ENCODE results near the gene CHST15. TPM values are rescaled to one million over a fixed set of nuclear protein-coding genes. Genes with fewer than 3 reads are reported as not detected.

The CHST15 gene
- total RNA-seq, 1 experiment from 2014 or later, result 0.13 TPM

GRCh38 chr10:123991611-123992570 lies 101.5 kb downstream of the CHST15 start:
- peaks cover 16% of the 10 kb centered on the region for H3K4me1 ChIP-seq (replicated peaks)
- peaks cover 18% of the 10 kb centered on the region for H3K27me3 ChIP-seq (replicated peaks)
- no peaks in the 10 kb centered on the region for H3K9me3 ChIP-seq (replicated peaks)
- DNase-seq (ENCODE audit: low read depth in 1 of 2, low spot score in 2 of 2), result no peak
- no peaks in the 10 kb centered on the region for H3K36me3 ChIP-seq
- H3K4me3 ChIP-seq, result no peak overlapping the region
- H3K27ac ChIP-seq, result no peak overlapping the region

GRCh38 chr10:123990889-123991288 lies 102.5 kb downstream of the CHST15 start:
- Histone ChIP-seq H3K4me1 (replicated peaks) (peaks cover 16% of the 10 kb centered on the region), H3K27ac (no peak overlapping the region), H3K36me3 (no peaks in the 10 kb centered on the region), H3K9me3 (replicated peaks) (no peaks in the 10 kb centered on the region), H3K4me3 (no peak overlapping the region), H3K27me3 (replicated peaks) (peaks cover 18% of the 10 kb centered on the region)
- no peak for DNase-seq (ENCODE audit: low read depth in 1 of 2, low spot score in 2 of 2)

- H3K9me3 ChIP-seq (replicated peaks), result no peaks in the 10 kb centered on the region
- H3K4me3 ChIP-seq, result no peak overlapping the region
- peaks cover 18% of the 10 kb centered on the region for H3K27me3 ChIP-seq (replicated peaks)
- no peaks in the 10 kb centered on the region for H3K36me3 ChIP-seq
- H3K27ac ChIP-seq, result no peak overlapping the region
- no peaks in the 10 kb centered on the region for H3K4me1 ChIP-seq (replicated peaks)
- DNase-seq (ENCODE audit: low read depth in 1 of 2, low spot score in 2 of 2), result no peak
Measured at GRCh38 chr10:123988694-123989093, 104.7 kb downstream of the CHST15 start.

GRCh38 chr10:123986736-123987135 lies 106.7 kb downstream of the CHST15 start:
- no peak for DNase-seq (ENCODE audit: low read depth in 1 of 2, low spot score in 2 of 2)
- H3K27ac ChIP-seq, result no peak overlapping the region
- no peaks in the 10 kb centered on the region for H3K9me3 ChIP-seq (replicated peaks)
- no peaks in the 10 kb centered on the region for H3K4me1 ChIP-seq (replicated peaks)
- H3K27me3 ChIP-seq (replicated peaks), result peaks cover 11% of the 10 kb centered on the region
- no peak overlapping the region for H3K4me3 ChIP-seq
- no peaks in the 10 kb centered on the region for H3K36me3 ChIP-seq

GRCh38 chr10:123974406-123974805 lies 119.0 kb downstream of the CHST15 start:
- Histone ChIP-seq H3K27me3 (replicated peaks) (0 out of 2 replicates have a peak, but pooled peaks cover 2% of the 10 kb centered on the region), H3K4me1 (replicated peaks) (no peaks in the 10 kb centered on the region), H3K36me3 (no peaks in the 10 kb centered on the region), H3K27ac (no peak overlapping the region), H3K9me3 (replicated peaks) (no peaks in the 10 kb centered on the region; the same call in 1 of the 2 replicates), H3K4me3 (no peak overlapping the region)
- peak in 1 of 2 experiments; percentile 41 for DNase-seq (ENCODE audit: low read depth in 1 of 2, low spot score in 2 of 2)

- no peak overlapping the region for H3K4me3 ChIP-seq
- no peaks in the 10 kb centered on the region for H3K36me3 ChIP-seq
- peaks cover 8% of the 10 kb centered on the region for H3K27me3 ChIP-seq (replicated peaks)
- DNase-seq (ENCODE audit: low read depth in 1 of 2, low spot score in 2 of 2), result no peak
- H3K27ac ChIP-seq, result no peak overlapping the region
- no peaks in the 10 kb centered on the region; the same call in 1 of the 2 replicates for H3K9me3 ChIP-seq (replicated peaks)
- no peaks in the 10 kb centered on the region for H3K4me1 ChIP-seq (replicated peaks)
Measured at GRCh38 chr10:123972481-123973401, 120.7 kb downstream of the CHST15 start.

- H3K4me1 ChIP-seq (replicated peaks), result no peaks in the 10 kb centered on the region
- no peaks in the 10 kb centered on the region for H3K36me3 ChIP-seq
- peaks cover 9% of the 10 kb centered on the region for H3K27me3 ChIP-seq (replicated peaks)
- H3K9me3 ChIP-seq (replicated peaks), result no peaks in the 10 kb centered on the region; the same call in 1 of the 2 replicates
- H3K4me3 ChIP-seq, result no peak overlapping the region
- DNase-seq (ENCODE audit: low read depth in 1 of 2, low spot score in 2 of 2), result peak in 1 of 2 experiments; percentile 5
- H3K27ac ChIP-seq, result no peak overlapping the region
Measured at GRCh38 chr10:123970927-123971286, 122.5 kb downstream of the CHST15 start.

GRCh38 chr10:123970207-123970926 lies 123.0 kb downstream of the CHST15 start:
- H3K9me3 ChIP-seq (replicated peaks), result no peaks in the 10 kb centered on the region; the same call in 1 of the 2 replicates
- H3K36me3 ChIP-seq, result no peaks in the 10 kb centered on the region
- H3K4me3 ChIP-seq, result no peak overlapping the region
- peaks cover 9% of the 10 kb centered on the region for H3K27me3 ChIP-seq (replicated peaks)
- H3K27ac ChIP-seq, result no peak overlapping the region
- DNase-seq (ENCODE audit: low read depth in 1 of 2, low spot score in 2 of 2), result no peak
- H3K4me1 ChIP-seq (replicated peaks), result no peaks in the 10 kb centered on the region

- H3K9me3 ChIP-seq (replicated peaks), result no peaks in the 10 kb centered on the region; the same call in 1 of the 2 replicates
- no peaks in the 10 kb centered on the region for H3K4me1 ChIP-seq (replicated peaks)
- no peak overlapping the region for H3K27ac ChIP-seq
- no peaks in the 10 kb centered on the region for H3K36me3 ChIP-seq
- peaks cover 9% of the 10 kb centered on the region for H3K27me3 ChIP-seq (replicated peaks)
- H3K4me3 ChIP-seq, result no peak overlapping the region
- DNase-seq (ENCODE audit: low read depth in 1 of 2, low spot score in 2 of 2), result peak in 1 of 2 experiments; percentile 20
Measured at GRCh38 chr10:123967626-123968243, 125.7 kb downstream of the CHST15 start.

- Histone ChIP-seq H3K4me1 (replicated peaks) (no peaks in the 10 kb centered on the region), H3K27me3 (replicated peaks) (peaks cover 9% of the 10 kb centered on the region), H3K9me3 (replicated peaks) (no peaks in the 10 kb centered on the region; the same call in 1 of the 2 replicates), H3K27ac (no peak overlapping the region), H3K36me3 (no peaks in the 10 kb centered on the region), H3K4me3 (no peak overlapping the region)
- DNase-seq (ENCODE audit: low read depth in 1 of 2, low spot score in 2 of 2), result no peak
Measured at GRCh38 chr10:123966896-123967231, 126.5 kb downstream of the CHST15 start.

GRCh38 chr10:123965973-123966895 lies 127.2 kb downstream of the CHST15 start:
- Histone ChIP-seq H3K4me1 (replicated peaks) (no peaks in the 10 kb centered on the region), H3K4me3 (no peak overlapping the region), H3K36me3 (no peaks in the 10 kb centered on the region), H3K27me3 (replicated peaks) (peaks cover 7% of the 10 kb centered on the region), H3K27ac (no peak overlapping the region), H3K9me3 (replicated peaks) (no peaks in the 10 kb centered on the region; the same call in 1 of the 2 replicates)
- no peak for DNase-seq (ENCODE audit: low read depth in 1 of 2, low spot score in 2 of 2)

GRCh38 chr10:123964953-123965352 lies 128.4 kb downstream of the CHST15 start:
- Histone ChIP-seq H3K27me3 (replicated peaks) (peaks cover 6% of the 10 kb centered on the region), H3K36me3 (no peaks in the 10 kb centered on the region), H3K4me3 (no peak overlapping the region), H3K4me1 (replicated peaks) (no peaks in the 10 kb centered on the region), H3K27ac (no peak overlapping the region), H3K9me3 (replicated peaks) (no peaks in the 10 kb centered on the region; the same call in 1 of the 2 replicates)
- DNase-seq (ENCODE audit: low read depth in 1 of 2, low spot score in 2 of 2), result no peak

Measured in SJSA1 (cell line).